Measurements from ENCODE around the gene NPBWR2.

DNA sequence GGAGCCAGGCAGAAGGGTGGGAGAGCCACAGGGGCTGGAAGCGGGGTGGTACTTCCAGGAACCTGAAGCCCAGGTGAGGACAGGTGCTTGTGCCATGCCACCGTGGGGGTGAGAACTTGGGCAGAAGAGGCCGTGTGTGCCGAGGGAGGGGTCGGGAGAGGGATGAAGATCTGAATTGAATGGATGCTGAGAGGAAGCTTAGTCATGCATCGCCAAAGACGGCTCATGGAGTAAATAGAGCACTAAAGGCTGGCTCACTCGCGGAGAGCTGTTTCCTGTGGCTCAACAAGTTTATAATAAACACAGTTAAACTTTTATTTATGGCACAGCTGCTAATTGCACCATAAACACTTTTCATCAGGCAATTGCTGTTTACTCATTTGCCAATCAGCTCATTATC lies 35.2 kb upstream of the NPBWR2 start:
- no peak for TF ChIP-seq CTCF (IDR thresholded peaks at IDR 0.05)
- TF ChIP-seq POLR2A (IDR thresholded peaks at IDR 0.05) = no peak
